Measurements from ENCODE around the gene ZDHHC1.

The ZDHHC1 gene, protein sequence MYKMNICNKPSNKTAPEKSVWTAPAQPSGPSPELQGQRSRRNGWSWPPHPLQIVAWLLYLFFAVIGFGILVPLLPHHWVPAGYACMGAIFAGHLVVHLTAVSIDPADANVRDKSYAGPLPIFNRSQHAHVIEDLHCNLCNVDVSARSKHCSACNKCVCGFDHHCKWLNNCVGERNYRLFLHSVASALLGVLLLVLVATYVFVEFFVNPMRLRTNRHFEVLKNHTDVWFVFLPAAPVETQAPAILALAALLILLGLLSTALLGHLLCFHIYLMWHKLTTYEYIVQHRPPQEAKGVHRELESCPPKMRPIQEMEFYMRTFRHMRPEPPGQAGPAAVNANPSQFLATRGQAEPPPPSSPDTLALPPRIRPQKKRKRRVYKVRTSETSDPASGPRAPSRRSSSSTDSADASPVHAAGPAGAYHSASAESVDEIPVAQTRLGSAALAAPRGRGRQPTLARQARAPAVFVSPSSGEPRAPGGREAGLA

DNA sequence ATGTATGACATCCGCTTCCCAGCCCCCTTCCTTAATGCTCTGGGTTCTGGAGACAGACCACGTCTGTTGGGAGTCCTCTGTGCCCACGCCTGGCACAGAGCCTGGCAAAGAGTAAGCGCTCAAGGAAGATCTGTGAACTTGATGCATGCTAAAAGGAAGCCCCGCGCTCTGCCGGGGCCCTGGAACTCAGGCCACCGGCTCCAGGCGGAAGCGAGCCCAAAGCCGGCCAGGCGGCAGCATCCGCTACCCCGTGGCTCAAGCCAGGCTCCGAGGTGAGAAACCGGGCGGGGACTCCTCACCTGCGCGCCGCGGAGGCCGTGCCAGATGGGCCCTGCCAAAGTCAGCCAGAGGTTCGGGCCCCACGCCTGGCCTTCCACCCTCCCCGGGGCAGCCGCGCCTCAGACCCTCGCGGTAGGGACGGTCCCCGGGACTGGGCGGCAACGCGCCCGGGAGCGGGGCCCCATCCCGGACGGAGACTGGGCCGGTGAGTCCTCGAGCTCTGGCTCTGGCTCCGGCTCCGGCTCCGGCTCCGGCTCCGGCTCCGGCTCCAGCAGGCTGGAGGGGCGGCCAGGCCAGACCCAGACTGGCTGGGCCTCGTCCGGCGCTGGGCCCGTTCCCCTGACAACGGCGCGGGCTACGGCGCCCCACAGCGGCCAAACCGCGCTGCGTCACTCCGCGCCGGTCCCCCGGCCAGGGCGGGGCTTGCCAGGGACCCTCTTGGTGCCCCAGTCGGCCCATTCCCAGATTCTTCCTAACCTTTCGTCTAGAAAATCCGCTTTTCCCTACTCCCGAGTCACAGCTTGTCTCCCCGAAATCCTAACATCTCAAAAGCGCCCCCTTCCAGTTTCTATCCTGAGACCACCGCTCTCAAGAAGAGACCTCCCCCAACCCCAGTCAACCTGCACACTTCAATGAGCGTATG is at the start of gene ZDHHC1:
Gene ZDHHC1, minus strand, starts transcription at position 606 of the 922 bp plus-strand sequence. CDS start 8,702 bp downstream, outside the sequence.
- H3K27ac Mint-ChIP-seq = peak within 1 kb of the TSS; percentile 56
- H3K4me3 Mint-ChIP-seq = peak within 1 kb of the TSS; percentile 85 to 86
- H3K27me3 Mint-ChIP-seq = peaks cover 18 to 27% of the 10 kb centered on the region in 2 donors
- peak; percentile 90 to 92 for ATAC-seq (replicated peaks)
- H3K4me1 Mint-ChIP-seq = peaks cover 14 to 19% of the 10 kb centered on the region in 2 donors
- peak; percentile 63 for DNase-seq
- no peaks in the 10 kb centered on the region for H3K9me3 Mint-ChIP-seq
- H3K36me3 Mint-ChIP-seq = no peaks in the 10 kb centered on the region

DNA sequence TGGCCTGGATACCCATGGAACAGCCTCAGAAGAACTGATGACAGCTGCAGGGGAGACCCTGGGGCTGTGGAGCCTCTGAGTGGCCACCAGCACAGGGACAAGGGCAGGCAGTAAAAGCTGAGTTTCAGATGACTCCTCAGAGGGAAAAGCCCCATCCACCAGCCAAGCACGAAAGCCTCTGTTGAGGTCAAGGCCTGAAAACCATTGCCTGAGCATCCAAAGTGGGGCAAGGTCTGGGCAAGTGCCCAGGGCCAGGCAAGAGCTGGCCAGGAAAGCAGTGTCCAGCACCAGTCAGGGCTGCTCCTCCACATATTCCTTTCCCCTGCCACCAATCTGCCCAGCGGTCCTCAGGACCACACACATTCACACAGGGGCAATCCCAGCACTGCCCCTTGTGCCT is 48.3 kb upstream of the ZDHHC1 start:
- Mint-ChIP-seq H3K9me3 (no peaks in the 10 kb centered on the region), H3K36me3 (peaks cover 20 to 25% of the 10 kb centered on the region in 2 donors), H3K27me3 (no peaks in the 10 kb centered on the region), H3K4me1 (peaks cover 47 to 75% of the 10 kb centered on the region in 2 donors), H3K4me3 (no peak overlapping the region), H3K27ac (no peak overlapping the region)
- DNase-seq (no peak), ATAC-seq (replicated peaks) (no peak)

DNA sequence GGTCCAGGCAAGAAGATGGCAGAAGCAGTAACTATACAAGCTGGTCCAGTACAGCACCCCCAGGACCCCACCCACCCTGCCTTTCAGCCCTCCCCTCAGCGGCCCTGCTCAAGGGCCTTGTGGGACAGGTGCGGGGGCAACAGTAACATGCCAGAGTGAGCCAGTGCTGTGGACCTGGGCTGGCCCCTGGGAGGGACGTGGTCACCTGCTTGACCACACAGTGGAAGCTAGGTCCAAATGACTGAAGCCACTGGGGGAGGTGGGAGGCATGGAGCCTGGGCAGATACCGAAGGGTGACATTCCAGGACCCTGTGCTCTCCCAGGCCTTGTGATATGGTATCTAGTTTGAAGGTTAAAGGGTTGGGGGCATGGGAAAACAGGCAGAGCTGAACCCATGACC is 47.4 kb upstream of the ZDHHC1 start:
- no peak for ATAC-seq (replicated peaks)
- H3K36me3 Mint-ChIP-seq = peaks cover 23 to 27% of the 10 kb centered on the region in 2 donors

DNA sequence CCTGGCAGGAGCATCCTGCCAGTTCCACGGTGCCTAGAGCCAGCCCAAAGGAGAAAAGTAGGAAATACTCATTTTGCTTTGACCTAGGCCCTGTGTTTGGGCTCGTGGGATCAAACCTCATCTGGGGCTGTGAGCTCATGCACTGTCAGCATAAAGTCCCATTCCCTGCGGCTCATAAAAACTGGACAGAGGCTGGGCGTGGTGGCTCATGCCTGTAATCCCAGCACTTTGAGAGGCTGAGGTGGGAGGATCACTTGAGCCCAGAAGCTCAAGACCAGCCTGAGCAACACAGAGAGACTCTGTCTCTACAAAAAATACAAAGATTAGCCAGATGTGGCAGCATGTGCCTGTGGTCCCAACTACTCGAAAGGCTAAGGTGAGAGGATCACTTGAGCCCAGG is 46.8 kb upstream of the ZDHHC1 start:
- Mint-ChIP-seq H3K9me3 (no peaks in the 10 kb centered on the region), H3K36me3 (peaks cover 21 to 28% of the 10 kb centered on the region in 2 donors), H3K4me3 (no peak overlapping the region), H3K27ac (peak overlapping the region; percentile 71), H3K4me1 (peaks cover 46 to 62% of the 10 kb centered on the region in 2 donors), H3K27me3 (no peaks in the 10 kb centered on the region)
- no peak for DNase-seq
- no peak for ATAC-seq (replicated peaks)

More for the DNA sequence above, 47.4 kb upstream of the ZDHHC1 start:
- H3K9me3 Mint-ChIP-seq = no peaks in the 10 kb centered on the region
- H3K4me3 Mint-ChIP-seq = no peak overlapping the region
- H3K27ac Mint-ChIP-seq = no peak overlapping the region
- peaks cover 49 to 69% of the 10 kb centered on the region in 2 donors for H3K4me1 Mint-ChIP-seq
- no peaks in the 10 kb centered on the region for H3K27me3 Mint-ChIP-seq
- DNase-seq = no peak

DNA sequence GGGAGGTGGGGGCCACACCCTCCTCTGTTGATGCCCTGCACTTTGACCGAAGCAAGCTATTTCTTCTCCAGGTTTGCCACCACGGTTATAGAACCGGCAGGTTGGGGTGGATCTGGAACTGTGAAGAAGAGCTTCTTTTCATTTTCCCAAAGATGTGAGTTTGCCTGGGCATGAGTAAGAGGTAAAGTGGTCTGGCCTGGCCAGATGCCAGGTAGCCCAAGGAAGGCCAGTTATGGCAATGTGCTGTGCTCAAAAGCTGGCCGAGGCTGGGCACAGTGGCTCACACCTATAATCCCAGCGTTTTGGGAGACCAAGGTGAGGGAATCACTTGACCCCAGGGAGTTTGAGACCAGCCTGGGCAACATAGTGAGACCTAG is 46.0 kb upstream of the ZDHHC1 start:
- peaks cover 23 to 30% of the 10 kb centered on the region in 2 donors for H3K36me3 Mint-ChIP-seq
- H3K4me1 Mint-ChIP-seq = peaks cover 40 to 58% of the 10 kb centered on the region in 2 donors
- ATAC-seq (replicated peaks) (no peak), DNase-seq (no peak)
- H3K27me3 Mint-ChIP-seq = no peaks in the 10 kb centered on the region
- H3K9me3 Mint-ChIP-seq = no peaks in the 10 kb centered on the region
- H3K4me3 Mint-ChIP-seq = no peak overlapping the region
- peak overlapping the region; percentile 20 for H3K27ac Mint-ChIP-seq

DNA sequence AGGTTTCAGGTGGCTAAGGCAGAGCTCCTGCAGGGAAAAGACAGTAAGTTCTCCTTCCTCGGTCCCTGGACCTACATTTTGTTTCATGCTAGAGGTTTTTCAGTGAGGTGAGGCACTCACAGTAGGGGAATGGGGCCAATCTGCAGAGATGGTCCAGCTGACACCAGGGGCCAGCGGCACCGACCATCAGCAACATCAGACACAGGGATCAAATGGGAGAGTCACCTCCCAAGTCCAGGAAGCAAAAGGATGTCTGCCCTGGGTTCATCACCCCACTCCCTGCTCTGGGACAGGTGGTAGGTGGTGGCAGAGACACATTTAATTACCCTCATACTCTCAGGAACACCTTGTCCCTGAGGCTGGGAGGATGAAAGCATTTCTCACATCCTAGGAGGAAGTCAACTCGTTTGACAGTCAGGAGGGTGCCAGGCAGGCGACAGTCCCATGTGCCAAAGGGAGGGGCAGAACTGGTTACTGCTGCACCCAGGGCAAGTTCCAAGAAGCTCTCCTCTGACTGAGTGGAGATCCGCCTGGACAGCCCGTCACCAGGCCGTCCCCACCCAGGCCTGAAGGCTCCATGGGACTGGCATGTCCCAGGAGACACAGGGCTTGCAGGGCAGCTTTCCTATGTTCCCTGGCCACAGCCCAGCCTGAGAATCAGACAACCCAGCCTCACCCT is 45.5 kb upstream of the ZDHHC1 start:
- H3K27ac Mint-ChIP-seq = no peak overlapping the region
- no peak for ATAC-seq (replicated peaks)

DNA sequence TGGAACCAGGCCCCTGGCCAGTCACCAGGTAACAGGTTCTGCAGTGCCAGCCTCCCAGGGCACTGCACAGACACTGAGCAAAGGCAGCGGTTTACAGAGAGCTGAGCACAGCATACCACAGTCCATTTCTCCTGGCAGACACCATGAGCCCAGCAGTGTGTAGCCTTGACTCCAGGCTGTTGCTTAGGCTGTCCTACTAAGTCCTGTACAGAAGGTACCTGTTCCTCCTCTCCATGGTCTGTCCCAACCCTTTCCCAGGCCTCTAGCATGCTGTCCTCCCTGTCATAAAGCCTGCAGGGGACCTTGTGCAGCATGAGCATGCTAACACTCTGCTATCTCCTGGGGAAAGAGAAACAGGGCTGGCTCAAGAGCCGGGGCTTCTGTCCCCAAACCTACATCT is 44.7 kb upstream of the ZDHHC1 start:
- no peak for DNase-seq
- Mint-ChIP-seq H3K9me3 (no peaks in the 10 kb centered on the region), H3K27me3 (no peaks in the 10 kb centered on the region), H3K36me3 (peaks cover 27 to 37% of the 10 kb centered on the region in 2 donors), H3K4me3 (no peak overlapping the region), H3K27ac (no peak overlapping the region), H3K4me1 (peaks cover 42 to 58% of the 10 kb centered on the region in 2 donors)
- no peak for ATAC-seq (replicated peaks)

More for the DNA sequence above, 45.5 kb upstream of the ZDHHC1 start:
- H3K36me3 Mint-ChIP-seq = peaks cover 28 to 34% of the 10 kb centered on the region in 2 donors
- no peak for DNase-seq
- no peaks in the 10 kb centered on the region for H3K27me3 Mint-ChIP-seq
- peaks cover 41 to 58% of the 10 kb centered on the region in 2 donors for H3K4me1 Mint-ChIP-seq
- no peaks in the 10 kb centered on the region for H3K9me3 Mint-ChIP-seq
- no peak overlapping the region for H3K4me3 Mint-ChIP-seq

DNA sequence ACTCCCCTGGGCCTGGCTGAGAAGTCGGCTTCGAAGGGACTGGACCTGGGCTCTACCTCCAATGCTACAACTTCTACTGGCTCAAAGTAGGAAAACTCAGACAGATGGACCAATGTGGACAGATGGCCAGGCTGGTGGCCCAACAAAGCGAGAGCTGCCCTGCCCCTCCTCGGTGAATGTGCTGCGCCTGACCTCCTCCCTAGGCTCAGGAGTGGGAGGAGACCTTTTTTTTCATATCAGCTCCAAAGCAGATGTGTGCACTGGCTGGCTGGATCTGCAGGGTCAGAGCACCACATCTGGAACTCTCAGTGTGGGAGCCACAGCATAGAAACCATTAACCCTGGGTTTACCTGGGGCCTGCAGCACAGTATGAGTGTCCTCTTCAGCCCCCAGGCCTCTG is 43.9 kb upstream of the ZDHHC1 start:
- no peak overlapping the region for H3K4me3 Mint-ChIP-seq
- no peaks in the 10 kb centered on the region for H3K9me3 Mint-ChIP-seq
- H3K4me1 Mint-ChIP-seq = peaks cover 37 to 57% of the 10 kb centered on the region in 2 donors
- no peaks in the 10 kb centered on the region for H3K27me3 Mint-ChIP-seq
- ATAC-seq (replicated peaks) (no peak), DNase-seq (no peak)
- no peak overlapping the region for H3K27ac Mint-ChIP-seq
- peaks cover 26 to 37% of the 10 kb centered on the region in 2 donors for H3K36me3 Mint-ChIP-seq

DNA sequence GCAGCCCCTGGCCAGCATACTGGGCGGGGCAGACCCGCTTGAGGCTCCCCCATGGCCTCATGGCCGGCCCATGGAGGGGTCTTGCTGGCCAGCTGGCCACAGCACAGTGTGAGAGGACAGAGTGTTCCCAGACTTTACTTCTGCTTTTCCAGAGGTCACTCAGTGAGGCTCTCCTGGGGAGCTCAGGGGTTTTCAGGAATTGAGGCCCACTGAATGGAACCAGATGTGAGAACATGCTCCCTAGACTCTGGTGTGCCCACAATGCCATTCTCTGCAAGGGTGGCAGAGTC is 43.5 kb upstream of the ZDHHC1 start:
- DNase-seq = no peak
- Mint-ChIP-seq H3K4me3 (no peak overlapping the region), H3K27ac (no peak overlapping the region), H3K9me3 (no peaks in the 10 kb centered on the region), H3K36me3 (peaks cover 30 to 38% of the 10 kb centered on the region in 2 donors), H3K27me3 (no peaks in the 10 kb centered on the region), H3K4me1 (peaks cover 37 to 56% of the 10 kb centered on the region in 2 donors)
- no peak for ATAC-seq (replicated peaks)

DNA sequence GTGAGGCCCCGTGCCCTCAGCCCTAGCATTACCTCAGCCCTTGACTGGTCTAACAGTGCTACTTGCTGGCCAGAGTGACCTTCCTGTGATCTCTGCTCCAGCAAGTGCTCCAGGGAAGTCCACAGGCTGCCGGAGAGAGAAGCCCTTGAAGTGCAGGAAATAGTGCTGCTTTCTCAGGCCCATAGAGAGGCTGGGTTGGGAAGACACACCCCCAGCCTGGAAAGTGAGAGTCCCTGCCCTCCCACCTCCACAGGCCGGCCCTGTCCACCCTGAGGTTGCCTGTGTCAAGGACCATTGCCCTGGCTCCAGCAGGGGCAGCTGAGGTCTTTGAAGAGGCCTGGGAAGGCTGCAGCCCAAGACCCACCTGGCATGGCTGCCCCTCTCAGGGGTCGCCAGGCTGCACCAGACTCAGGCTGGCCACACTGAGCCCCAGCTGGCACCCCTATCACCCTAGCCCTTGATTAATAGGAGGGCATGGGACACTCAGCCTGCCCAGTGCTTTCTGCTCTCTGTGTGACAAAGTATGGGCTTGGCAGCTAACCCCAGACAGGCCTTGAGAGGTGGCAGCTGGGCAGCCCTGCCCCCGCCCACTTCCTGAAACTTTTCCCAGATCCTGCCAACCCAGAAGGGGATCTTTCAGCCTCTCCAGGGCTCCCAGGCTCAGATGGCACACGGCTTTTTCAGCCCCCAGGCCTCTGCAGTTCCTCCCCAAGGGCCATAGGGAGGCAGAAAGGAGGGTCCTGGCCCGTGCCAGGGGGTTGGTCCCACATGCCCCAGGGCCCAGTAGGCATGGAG is 43.0 kb upstream of the ZDHHC1 start:
- no peak overlapping the region for H3K4me3 Mint-ChIP-seq
- ATAC-seq (replicated peaks) (no peak), DNase-seq (no peak)
- peak overlapping the region; percentile 34 for H3K27ac Mint-ChIP-seq
- no peaks in the 10 kb centered on the region for H3K27me3 Mint-ChIP-seq
- no peaks in the 10 kb centered on the region for H3K9me3 Mint-ChIP-seq
- peaks cover 34 to 53% of the 10 kb centered on the region in 2 donors for H3K4me1 Mint-ChIP-seq
- peaks cover 32 to 41% of the 10 kb centered on the region in 2 donors for H3K36me3 Mint-ChIP-seq

DNA sequence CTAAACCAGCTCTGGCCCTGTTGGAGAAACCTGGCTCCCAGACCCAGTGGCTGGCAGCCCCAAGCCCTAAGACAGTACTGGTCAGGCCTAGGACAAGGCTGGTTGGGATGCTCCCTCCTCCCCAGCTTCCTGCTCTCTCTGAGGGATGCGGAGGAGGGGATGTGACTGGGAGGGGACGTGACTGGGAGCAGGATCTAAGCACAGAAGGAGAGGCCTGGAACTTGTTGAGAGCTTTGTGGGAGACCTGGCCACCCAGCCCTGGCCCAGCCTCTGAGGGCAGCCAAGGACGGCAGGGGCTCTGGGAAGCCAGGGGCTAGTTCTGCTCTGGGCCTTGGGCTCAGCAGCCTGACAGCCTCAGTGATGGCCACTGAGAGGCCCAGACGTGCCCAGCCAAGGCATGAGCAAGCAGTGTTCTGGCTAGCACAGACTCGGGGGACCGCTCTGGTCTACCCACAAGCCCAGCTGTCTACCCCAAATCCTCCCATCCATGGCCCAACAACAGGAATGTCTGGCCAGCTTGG is 41.9 kb upstream of the ZDHHC1 start:
- no peak for ATAC-seq (replicated peaks)
- Mint-ChIP-seq H3K27me3 (no peaks in the 10 kb centered on the region), H3K36me3 (peaks cover 38 to 43% of the 10 kb centered on the region in 2 donors), H3K9me3 (no peaks in the 10 kb centered on the region), H3K4me3 (no peak overlapping the region), H3K27ac (peak overlapping the region; percentile 34), H3K4me1 (peaks cover 37 to 56% of the 10 kb centered on the region in 2 donors)
- DNase-seq = no peak

DNA sequence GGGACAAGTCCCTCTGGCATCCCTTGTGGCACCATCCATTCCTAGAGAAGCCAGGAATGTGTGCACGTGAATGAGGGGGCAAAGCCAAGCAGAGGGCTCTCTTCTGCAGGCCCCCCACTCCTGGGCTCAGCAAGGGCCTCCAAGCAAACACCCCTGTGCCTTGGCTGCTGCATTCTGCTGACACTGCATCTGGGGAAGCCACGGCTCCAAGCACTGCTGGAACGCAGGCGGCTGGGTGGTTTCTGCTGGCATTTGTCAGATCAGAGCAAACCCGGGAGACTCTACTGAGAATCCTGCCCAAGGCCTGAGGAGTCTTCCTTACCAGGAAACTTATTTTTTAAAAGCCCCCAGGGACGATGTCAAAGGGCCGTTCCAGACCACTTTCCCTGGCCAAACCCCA is 41.3 kb upstream of the ZDHHC1 start:
- Mint-ChIP-seq H3K4me1 (peaks cover 38 to 56% of the 10 kb centered on the region in 2 donors), H3K4me3 (no peak overlapping the region), H3K27me3 (no peaks in the 10 kb centered on the region), H3K27ac (peak overlapping the region; percentile 82), H3K9me3 (no peaks in the 10 kb centered on the region), H3K36me3 (peaks cover 41 to 42% of the 10 kb centered on the region in 2 donors)
- no peak for DNase-seq
- no peak for ATAC-seq (replicated peaks)

DNA sequence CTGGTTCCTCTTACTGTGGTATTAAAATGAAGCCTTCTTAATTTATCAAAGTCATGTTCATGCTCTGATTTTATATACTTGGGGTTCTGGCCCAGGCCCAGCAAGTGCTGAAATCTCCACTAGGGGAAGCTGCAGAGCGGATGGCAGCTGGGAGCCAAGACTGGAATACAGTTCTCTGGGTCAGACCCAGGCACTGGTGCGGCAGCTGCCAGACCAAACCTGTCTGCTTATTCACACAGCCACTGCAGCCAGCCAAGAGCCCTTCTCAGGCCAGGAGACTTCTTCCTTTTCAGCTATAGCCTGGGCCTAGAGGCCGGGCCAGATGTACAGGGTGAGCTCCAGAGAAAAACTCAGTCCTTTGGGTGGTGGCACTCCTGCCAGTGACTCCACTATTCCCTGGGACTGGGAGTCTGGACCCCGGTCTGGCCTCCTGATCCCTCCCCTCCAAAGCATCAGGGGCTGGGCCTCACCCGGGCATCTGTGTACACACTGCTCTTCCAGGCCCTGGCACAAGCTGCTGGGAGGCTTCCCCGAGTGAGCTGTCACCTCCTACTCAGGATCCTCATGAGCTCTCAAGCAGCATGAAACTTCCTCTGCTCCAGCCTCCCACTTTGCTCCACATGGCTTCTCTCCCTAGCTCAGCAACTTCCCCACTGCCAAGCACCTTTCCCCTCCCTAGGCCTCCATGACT is 40.3 kb upstream of the ZDHHC1 start:
- H3K4me3 Mint-ChIP-seq = no peak overlapping the region
- no peak for DNase-seq
- H3K36me3 Mint-ChIP-seq = peaks cover 40 to 44% of the 10 kb centered on the region in 2 donors
- peaks cover 38 to 50% of the 10 kb centered on the region in 2 donors for H3K4me1 Mint-ChIP-seq
- H3K27me3 Mint-ChIP-seq = no peaks in the 10 kb centered on the region
- ATAC-seq (replicated peaks) = peak in 1 of 2 donors; percentile 29
- H3K9me3 Mint-ChIP-seq = no peaks in the 10 kb centered on the region
- peak overlapping the region; percentile 82 for H3K27ac Mint-ChIP-seq
